GM19438 (cell line): ENCODE results near the gene RNASET2.
"Not testable (repeated sequence)": the region's sequence is repeated elsewhere in the genome, so short reads cannot be mapped to it uniquely, and the experiment has no call there.

Source experiments
- ATAC-seq: cut with Tn5 transposase; IDR thresholded peaks from one replicate; pipeline ENCODE4 v1.9.1; 2021; ENCODE audit warnings: low read depth; ENCODE audit not compliant: unreplicated experiment

RNASET2 gene

DNA sequence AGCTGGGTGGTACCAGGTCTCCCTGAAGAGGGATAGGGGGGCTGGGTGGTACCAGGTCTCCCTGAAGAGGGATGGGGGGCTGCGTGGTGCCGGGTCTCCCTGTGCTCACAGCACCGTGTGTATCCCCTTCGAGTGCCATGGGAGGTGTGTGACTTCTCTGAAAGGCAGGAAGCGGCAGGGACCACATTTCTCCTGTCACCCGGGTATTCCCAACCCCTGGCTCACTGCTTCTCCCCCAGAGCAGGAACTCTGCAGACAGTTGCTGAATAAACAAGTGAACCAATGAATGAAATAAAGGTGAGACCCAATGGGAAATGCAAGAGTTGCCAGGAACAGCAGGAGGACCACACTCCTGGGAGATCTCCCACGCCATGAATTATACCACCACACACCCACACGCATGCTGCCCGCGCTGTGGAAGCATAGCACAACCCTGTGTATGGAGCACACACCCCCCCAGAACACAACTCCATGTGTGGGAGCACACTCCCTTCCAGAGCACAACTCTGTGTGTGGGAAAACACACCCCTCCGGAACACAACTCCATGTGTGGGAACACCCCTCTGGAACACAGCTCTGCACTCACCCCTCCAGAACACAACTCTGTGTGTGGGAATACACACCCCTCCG lies 50.7 kb downstream of the RNASET2 start:
- ATAC-seq, result no peak

- no peak for ATAC-seq
These were observed 51.3 kb downstream of the RNASET2 start for GRCh38 chr6:166905013-166905412.

DNA sequence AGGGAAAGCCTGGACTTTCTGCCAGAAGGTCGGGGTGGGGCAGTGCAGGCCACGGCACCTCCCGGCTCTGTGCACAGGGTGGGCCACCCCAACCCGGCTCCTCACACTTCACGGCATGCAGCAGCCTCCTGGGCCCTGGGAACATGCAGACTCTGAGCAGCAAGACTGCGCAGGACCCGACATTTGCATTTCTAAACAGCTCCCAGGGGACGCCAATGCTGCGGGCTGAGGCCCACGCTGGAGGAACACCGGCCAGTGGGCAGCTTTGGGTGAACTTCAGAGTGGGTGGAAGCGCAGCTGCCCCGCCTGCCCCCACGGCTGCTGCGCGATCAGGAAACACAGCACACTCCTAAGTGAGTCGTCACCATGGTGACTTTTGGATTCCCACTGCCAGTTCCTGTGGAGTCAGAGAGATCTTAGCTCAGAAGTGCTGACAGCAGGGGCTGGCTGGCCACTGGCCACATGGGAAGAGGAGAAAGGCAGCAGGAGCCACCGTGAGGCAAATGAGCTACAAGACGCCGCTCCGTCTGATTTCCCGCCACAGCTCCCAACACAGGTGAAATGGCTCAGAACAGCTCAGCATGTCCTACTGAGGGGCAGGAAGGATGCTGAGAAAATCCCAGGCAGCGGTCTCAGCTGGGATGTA lies 52.1 kb downstream of the RNASET2 start:
- no peak for ATAC-seq

DNA sequence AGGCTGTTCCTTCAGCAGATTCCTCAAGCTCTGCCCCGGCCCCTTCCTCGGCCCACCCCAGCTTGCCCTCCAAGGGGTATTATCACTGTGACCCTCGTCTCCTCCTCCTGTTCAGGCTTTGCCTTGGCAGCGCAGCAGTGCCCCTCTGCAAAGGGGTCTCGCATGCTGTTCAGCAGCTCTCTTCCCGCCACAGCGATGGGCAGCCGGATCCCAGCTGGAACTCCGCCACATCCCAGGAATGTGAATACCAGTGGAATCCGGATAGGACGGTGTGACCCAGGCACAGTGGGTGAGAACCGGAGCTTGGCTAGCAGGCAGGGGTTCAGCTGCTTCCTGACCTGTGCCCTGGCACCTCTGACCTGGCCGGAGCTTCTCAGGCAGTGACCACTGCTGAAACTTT lies 52.9 kb downstream of the RNASET2 start:
- no peak for ATAC-seq

DNA sequence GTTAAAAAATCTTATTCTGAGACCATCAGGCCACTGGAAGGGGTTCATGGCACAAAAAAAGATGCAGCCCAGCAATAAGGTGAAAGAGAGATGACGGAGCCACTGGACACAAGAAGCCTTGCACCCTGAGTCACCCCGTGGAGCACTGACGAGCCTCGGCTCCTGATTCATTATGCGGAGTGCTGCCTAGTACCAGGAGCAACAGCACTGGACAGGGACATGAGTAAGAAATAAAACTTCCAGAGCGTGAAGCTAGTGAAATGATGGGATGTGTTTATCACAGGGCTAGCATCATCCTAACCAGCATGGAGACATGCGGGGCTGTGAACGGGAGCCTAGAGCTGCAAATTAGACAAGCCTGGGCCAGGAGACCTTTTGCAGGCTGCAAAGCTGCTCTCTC lies 53.3 kb downstream of the RNASET2 start:
- ATAC-seq, result no peak

- ATAC-seq, result no peak
These were observed 54.1 kb downstream of the RNASET2 start for GRCh38 chr6:166902211-166902755.

GRCh38 chr6:166901626-166902025 lies 54.7 kb downstream of the RNASET2 start:
- no peak for ATAC-seq

GRCh38 chr6:166900956-166901607 lies 55.3 kb downstream of the RNASET2 start:
- no peak for ATAC-seq

DNA sequence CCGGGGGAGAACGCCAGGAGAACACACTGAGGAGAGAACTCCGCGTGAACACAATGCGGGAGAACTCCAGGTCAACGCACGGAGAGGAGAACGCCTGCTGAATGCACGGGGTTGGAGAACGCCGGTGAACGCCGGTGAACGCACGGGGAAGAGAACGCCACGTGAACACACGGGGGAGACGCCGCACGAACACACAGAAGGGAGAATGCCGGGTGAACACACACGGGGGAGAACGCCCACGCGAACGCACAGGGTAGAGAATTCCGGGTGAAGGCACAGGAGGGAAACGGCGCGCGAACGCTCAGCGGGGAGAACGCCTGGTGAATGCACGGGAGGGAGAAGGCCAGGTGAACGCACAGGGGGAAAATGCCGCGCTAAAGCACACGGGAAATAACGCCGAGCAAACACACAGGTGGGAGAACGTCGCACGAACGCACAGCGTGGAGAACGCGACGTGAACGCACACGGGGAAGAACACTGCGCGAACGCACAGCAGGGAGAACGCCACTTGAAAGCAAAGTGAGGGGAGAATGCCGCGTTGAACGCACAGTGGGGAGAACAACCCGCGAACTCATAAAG lies 56.1 kb downstream of the RNASET2 start:
- no peak for ATAC-seq

DNA sequence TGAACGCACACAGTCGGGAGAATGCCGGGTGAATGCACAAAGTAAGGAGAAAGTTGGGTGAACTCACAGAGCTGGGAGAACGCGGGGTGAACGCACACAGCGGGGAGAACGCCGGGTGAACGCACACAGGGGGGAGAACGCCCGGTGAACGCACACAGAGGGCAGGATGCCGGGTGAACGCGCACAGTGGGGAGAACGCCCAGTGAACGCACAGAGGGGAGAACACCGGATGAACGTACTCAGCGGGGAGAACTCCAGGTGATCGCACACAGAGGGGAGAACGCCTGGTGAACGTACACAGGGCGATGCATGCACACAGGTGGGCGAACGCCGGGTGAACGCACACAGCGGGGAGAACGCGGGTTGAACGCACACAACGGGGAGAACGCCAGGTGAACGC lies 57.4 kb downstream of the RNASET2 start:
- no peak for ATAC-seq

DNA sequence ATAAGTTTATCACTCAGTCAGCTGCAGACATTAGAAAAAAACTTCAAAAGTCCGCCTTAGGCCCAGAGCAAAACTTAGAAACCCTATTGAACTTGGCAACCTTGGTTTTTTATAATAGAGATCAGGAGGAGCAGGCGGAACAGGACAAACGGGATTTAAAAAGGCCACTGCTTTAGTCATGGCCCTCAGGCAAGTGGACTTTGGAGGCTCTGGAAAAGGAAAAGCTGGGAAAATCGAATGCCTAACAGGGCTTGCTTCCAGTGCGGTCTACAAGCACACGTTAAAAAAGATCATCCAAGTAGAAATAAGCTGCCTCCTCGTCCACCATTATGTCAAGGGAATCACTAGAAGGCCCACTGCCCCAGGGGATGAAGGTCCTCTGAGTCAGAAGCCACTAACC lies 61.7 kb downstream of the RNASET2 start:
- ATAC-seq, result not testable (repeated sequence)

DNA sequence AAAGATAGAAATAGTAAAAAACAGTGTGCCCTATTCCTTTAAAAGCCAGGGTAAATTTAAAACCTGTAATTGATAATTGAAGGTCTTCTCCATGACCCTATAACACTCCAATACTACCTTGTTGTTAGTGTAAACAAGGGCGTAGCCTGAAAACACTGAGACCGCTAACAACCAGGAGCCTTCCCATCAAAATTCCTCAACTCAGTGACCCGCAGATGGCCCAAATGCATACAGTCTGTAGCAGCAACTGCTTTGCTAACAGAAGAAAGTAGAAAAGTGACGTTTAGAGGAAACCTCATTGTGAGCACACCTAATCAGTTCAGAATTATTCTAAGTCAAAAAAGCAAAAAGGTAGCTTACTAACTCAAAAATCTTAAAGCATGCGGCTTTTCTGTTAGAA lies 63.9 kb downstream of the RNASET2 start:
- not testable (repeated sequence) for ATAC-seq

- not testable (repeated sequence) for ATAC-seq
These were observed 69.6 kb downstream of the RNASET2 start for GRCh38 chr6:166886773-166887172.

GRCh38 chr6:166884958-166885357 lies 71.4 kb downstream of the RNASET2 start:
- not testable (repeated sequence) for ATAC-seq

DNA sequence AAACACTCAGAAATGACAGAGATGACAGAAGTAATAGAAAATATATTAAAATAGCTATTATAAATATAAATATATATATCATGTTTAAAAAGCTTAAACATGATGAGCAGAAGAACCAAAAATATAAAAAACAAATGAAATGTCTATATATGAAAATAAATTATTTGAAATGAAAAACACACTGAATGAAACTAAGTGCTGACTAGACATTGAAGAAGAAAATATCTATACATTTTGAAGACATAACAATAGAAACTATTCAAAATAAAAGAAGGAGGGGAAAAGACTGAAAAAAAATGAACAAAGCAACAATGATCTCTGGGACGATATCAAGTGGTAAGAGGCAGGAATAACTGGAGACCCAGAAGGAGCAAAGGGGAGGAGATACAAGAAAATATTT lies 76.8 kb downstream of the RNASET2 start:
- ATAC-seq, result no peak
